GM21723 (cell line): ENCODE results near the gene NID1.
"Not testable (repeated sequence)": the region's sequence is repeated elsewhere in the genome, so short reads cannot be mapped to it uniquely, and the experiment has no call there.

ENCODE experiments used
- ATAC-seq: cut with Tn5 transposase; IDR thresholded peaks from one replicate; pipeline ENCODE4 v1.9.1; 2021; ENCODE audit warnings: mild to moderate bottlenecking, moderate library complexity; ENCODE audit not compliant: unreplicated experiment

NID1 gene

DNA sequence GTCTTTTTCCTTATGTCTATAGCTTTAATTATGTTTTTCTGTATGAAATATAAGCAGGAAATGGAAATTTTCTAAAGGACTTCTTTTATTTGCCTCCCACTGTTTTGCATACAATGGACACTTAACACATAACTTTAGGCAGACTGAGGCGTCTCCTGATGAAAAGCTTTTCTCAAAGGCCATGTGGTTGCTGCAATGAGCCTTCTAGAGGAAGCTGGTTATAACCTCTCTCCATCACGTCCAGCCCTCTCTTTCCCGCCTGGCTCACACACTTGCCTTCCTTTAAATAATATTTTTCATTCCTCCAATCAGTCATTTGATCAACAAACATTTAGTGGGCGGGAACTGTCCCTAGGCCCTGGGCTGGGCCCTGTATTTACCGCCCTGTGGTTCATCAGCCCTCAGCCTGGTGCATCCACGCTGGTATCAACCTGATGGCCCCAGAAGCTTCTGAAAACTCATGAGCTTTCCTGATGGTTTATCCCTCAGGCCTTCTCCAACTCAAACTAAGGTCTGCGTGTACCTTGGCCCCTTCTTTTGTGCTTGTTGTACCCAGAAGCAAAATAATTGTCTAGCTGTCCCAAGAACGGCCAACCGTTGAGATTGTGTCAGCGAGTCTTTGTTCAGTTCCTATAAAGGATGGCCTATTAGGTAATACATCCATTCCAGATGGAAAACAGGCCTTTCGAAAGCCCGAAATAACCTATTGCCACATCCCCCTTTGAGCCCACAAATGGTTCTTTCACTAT, 122.8 kb downstream of the NID1 start:
- ATAC-seq: no peak

- no peak for ATAC-seq
Observed at GRCh38 chr1:235940285-235940684, 124.6 kb downstream of the NID1 start.

- no peak for ATAC-seq
Observed at GRCh38 chr1:235939480-235939775, 125.5 kb downstream of the NID1 start.

- peak; percentile 59 for ATAC-seq
Observed at GRCh38 chr1:235938709-235939479, 126.0 kb downstream of the NID1 start.

GRCh38 chr1:235937123-235937522, 127.8 kb downstream of the NID1 start:
- no peak for ATAC-seq

DNA sequence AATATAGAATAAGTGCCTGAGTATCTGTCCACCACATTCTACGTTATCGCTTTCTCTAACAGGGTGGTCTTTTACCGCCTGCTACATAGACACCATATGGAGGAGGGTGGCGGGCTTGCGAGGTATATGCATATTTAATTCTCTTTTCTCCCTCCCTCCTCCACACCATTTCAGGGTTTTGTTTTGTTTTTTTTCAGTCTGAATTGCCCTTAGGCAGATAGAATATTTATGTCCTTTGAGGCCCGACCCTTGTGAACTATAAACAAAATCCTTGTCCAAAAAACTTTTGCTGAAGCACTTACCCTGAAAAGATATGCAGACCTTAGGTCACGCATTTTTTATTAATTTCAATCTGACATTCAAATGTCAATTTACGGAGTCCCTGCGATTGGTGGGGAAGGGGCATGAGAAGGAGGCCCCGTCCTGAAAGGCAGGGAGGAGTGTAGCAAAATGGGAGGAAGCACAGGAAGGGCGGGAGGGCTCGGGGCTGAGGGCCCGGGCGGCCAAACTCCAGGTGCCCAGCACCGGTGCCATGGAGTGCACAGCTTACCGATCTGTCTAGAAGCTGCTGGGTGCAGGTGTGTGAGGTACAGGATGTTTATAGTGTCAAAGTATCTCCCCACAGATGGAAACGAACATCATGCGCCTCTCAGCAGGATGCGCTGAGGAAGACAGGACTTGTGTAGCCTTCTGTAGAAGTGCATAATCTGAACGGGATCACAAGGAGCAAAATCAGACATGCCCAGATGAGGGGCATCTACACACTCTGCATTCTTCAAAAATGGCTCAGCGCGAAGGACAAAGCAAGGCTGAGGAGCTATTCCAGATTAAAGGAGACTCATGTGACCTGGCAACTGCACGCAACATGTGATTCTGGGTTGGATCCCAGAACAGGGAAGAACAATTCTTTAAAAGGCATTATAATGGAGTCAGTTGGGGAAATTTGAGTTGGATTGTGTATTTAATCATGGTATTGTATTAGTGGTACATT, 129.4 kb downstream of the NID1 start:
- ATAC-seq: no peak

GRCh38 chr1:235933766-235934116, 131.1 kb downstream of the NID1 start:
- no peak for ATAC-seq

- no peak for ATAC-seq
Observed at GRCh38 chr1:235933017-235933765, 131.7 kb downstream of the NID1 start.

GRCh38 chr1:235932090-235932510, 132.8 kb downstream of the NID1 start:
- peak; percentile 64 for ATAC-seq

- no peak for ATAC-seq
Observed at GRCh38 chr1:235931171-235931738, 133.6 kb downstream of the NID1 start.

DNA sequence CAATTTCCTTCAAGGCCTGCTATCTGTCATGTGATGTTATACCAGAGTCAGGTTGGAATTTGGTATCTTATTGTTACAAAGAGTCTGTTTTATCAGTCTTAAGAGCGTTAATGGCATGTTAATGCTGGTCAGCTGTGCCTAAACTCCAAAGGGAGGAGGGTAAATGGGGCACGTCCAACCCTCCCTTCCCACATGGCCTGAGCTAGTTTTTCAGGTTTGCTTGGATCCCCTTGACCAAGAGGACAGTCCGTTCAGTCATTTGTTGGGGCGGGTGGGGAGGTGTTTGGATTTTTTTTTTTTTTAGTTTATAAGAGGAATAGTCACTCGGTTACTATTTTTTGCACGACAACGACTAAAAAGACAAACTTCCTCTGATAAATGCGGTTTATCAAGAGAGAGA, 134.3 kb downstream of the NID1 start:
- no peak for ATAC-seq

GRCh38 chr1:235929216-235929615, 135.7 kb downstream of the NID1 start:
- ATAC-seq: no peak

DNA sequence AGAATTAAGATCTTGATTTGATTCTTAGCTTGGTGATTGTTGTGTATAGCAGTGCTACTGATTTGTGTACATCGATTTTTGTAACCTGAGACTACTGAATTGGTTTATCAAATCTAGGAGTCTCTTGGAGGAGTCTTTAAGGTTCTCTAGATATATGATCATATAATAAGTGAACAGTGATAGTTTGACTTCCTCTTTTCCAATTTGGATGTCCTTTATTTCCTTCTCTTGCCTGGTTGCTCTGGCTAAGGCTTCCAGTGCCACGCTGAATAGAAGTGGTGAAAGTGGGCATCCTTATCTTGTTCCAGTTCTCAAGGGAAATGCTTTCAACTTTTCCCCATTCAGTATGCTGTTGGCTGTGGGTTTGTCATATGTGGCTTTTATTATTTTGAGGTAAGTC, 136.7 kb downstream of the NID1 start:
- ATAC-seq: no peak

DNA sequence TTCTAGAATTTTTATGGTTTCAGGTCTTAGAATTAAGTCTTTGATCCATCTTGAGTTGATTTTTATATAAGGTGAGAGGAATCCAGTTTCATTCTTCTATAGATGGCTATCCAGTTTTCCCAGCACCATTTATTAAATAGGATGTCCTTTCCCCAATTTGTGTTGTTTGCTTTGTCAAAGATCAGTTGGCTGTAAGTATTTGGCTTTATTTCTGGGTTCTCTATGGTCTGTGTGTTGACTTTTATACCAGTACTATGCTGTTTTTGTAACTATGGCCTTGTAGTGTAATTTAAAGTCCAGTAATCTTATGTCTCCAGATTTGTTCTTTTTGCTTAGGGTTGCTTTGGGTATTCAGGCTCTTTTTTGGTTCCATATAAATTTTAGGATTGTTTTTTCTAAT, 137.3 kb downstream of the NID1 start:
- ATAC-seq: not testable (repeated sequence)
